ENCODE measurements around the gene ATP6V0B.

ATP6V0B gene

GRCh38 chr1:43946236-43947060 is 28.3 kb upstream of the ATP6V0B start, which contains the start of gene IPO13:
TSS of gene IPO13 (plus strand) at chr1:43946950. CDS start at chr1:43947601, 651 bp downstream.
- peak; percentile 96 for DNase-seq (ENCODE audit: low spot score)

- DNase-seq (ENCODE audit: low spot score), result no peak
Observed at GRCh38 chr1:43947061-43947873, 27.5 kb upstream of the ATP6V0B start.

GRCh38 chr1:43947874-43948437 is 26.8 kb upstream of the ATP6V0B start:
- DNase-seq (ENCODE audit: low spot score), result no peak

DNA sequence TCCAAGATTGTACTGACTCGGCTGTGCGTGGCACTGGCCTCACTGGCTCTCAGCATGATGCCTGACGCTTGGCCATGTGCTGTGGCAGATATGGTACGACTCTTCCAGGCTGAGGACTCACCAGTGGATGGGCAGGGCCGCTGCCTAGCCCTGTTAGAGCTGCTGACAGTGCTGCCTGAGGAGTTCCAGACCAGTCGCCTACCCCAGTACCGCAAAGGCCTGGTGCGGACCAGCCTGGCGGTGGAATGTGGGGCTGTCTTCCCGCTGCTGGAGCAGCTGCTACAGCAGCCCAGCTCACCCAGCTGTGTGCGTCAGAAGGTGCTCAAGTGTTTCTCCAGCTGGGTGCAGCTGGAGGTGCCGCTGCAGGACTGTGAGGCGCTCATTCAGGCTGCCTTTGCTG is 25.1 kb upstream of the ATP6V0B start:
- DNase-seq (ENCODE audit: low spot score), result no peak

- no peak for DNase-seq (ENCODE audit: low spot score)
Observed at GRCh38 chr1:43951021-43951985, 23.5 kb upstream of the ATP6V0B start.

GRCh38 chr1:43952731-43953346 is 21.9 kb upstream of the ATP6V0B start:
- DNase-seq (ENCODE audit: low spot score), result no peak

- no peak for DNase-seq (ENCODE audit: low spot score)
Observed at GRCh38 chr1:43953361-43953760, 21.4 kb upstream of the ATP6V0B start.

DNA sequence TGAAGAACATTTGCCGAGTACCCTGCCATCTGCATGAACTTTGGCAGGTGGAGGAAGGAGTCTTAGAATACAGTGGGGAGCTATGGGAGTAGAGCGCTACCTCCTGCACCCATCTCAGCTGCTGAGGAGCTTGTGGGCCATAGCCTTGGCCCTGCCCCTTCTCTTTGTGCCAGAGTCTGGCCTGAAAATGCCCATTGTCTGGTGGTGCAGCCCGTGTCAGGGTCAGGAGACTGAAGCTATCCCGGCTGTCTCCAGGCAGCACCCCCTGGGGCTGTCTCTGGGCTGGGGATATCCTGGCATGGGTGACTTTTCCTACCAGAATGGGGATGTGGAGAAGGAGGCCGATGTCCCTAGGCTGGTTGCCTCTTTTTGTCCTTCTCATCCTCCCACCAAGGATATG is 20.7 kb upstream of the ATP6V0B start:
- no peak for DNase-seq (ENCODE audit: low spot score)

- DNase-seq (ENCODE audit: low spot score), result no peak
Observed at GRCh38 chr1:43956234-43956633, 18.5 kb upstream of the ATP6V0B start.

- DNase-seq (ENCODE audit: low spot score), result no peak
Observed at GRCh38 chr1:43957407-43958040, 17.2 kb upstream of the ATP6V0B start.

GRCh38 chr1:43958351-43959255 is 16.2 kb upstream of the ATP6V0B start:
- no peak for DNase-seq (ENCODE audit: low spot score)

DNA sequence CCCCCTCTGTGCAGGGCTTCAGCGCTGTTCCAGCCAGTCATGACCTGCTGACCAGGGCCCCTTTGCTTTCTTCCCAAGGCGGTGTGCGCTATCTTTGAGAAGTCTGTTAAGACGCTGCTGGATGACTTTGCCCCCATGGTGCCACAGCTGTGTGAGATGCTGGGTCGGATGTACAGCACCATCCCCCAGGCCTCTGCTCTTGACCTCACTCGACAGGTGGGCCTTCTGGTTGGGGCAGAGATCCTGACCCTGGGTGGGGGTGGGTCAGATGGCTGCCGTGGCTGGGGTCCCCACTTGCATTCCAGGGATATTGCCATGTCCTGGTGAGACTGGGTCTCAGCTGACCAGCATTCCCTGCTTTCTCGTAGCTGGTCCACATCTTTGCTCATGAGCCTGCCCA is 14.0 kb upstream of the ATP6V0B start:
- no peak for DNase-seq (ENCODE audit: low spot score)

GRCh38 chr1:43961692-43962091 is 13.1 kb upstream of the ATP6V0B start:
- no peak for DNase-seq (ENCODE audit: low spot score)

DNA sequence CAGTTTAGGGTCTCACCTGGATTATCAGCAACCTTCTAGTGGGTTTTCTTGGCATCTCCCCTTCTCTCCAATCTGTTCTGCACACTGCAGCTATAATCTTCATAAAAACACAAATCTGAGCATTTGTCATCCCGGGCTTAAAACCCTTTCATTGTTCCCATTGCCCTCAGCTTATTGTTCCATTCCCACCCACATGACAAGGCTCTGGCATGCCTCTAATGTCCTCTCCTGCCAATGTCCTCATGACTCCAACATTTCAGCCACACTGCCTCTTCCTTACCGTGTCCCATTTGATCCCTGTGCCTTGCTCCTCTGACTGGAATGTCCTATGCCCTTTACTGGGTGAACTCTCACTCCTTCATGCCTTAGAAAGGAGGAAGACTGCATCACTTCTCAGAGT is 12.4 kb upstream of the ATP6V0B start:
- DNase-seq (ENCODE audit: low spot score), result no peak

DNA sequence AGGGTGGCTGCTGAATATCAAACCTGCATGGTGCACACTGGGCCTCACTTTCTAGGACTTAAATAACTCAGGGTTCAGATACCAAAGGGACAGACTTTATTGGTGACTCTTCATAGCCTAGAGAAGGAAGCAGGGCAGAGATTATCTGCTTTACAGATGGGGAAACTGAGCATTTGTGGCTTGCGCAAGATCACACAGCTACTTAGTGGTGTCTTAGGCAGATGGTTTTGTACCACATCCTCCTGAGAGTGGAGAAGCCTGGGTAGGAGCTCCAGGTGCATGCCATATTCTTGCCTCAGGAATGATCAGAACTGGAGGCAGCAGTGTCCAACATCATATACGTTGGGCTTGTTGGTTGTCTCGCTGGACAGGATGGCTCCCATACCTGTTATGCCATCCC is 11.8 kb upstream of the ATP6V0B start:
- no peak for DNase-seq (ENCODE audit: low spot score)

GRCh38 chr1:43963890-43964289 is 10.9 kb upstream of the ATP6V0B start:
- DNase-seq (ENCODE audit: low spot score), result no peak

DNA sequence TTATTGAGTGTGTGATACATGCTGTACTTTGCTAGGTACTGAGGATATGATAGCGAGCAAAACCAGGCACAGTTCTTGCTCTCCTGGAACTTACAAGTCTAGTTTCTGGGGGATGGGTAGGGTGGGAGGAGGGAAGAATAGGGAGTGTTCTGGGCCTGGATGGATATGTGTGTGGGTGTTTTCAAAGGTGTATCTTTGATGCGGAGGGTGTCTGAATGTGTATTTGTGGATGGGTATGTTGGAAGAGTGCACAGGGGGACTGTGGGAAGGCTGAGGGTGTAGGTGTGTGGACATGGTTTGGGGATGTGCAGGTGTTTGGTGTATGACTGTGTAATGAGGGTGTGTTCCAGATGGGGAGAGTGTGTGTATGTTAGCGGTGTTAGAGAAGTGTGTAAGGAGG is 9.4 kb upstream of the ATP6V0B start:
- DNase-seq (ENCODE audit: low spot score), result no peak

DNA sequence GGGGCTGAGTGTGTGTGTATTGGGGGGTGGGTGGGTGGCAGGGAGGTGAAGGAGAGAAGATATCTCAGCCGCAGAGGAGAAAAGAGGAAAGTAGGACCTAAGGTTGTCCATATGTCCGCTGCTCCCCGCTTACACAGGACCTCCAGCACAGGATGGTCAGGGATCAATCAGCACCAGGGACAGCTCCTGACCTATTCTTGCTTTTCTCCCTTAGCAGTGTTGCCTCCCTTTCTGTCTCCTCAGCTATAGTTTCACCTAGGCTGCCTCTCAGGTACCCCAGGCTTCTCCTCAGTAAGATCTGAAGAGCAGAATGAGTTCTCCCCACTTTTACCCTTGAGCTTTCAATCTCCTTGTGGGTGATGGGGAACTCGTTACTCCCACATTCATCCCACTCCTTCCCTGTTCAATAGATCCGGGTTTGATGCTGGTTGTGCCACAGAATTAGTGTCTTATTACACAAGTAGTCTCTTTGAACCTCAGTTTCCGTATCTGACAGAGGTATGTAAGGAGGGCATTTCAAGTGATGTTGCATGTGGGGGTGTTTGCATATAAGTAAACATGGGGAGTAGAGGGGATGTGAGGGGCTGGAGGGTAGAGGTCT is 6.3 kb upstream of the ATP6V0B start:
- no peak for DNase-seq (ENCODE audit: low spot score)

GRCh38 chr1:43969416-43969745 is 5.4 kb upstream of the ATP6V0B start:
- DNase-seq (ENCODE audit: low spot score), result no peak

All from activated CD4-positive, alpha-beta T cell treated with anti-CD3 and anti-CD28 coated beads, Interleukin-2, Interleukin-4, amounts not matched to agents 100 ng/mL and 50 ng/mL, durations not matched to agents 16 hours and 8 hours (primary cell).